Epithelial cell of prostate (primary cell): Measurements from ENCODE around the gene GSTM2.
"Not testable (repeated sequence)": the region's sequence is repeated elsewhere in the genome, so short reads cannot be mapped to it uniquely, and the experiment has no call there.

Experiments
- DNase-seq: peaks from one replicate; pipeline ENCODE4 v3.0.0-alpha.2; 2011; ENCODE audit warnings: low read depth, low spot score
- H3K27ac ChIP-seq: fragments of 450-650 bp; 2 replicates; pipeline ENCODE4 v1.5.1; 2017; ENCODE audit warnings: mild to moderate bottlenecking

Gene GSTM2

GRCh38 chr1:109671067-109671466 lies 3.2 kb downstream of the GSTM2 start:
- DNase-seq: no peak
- H3K27ac ChIP-seq: no peak overlapping the region

GRCh38 chr1:109673861-109674260 lies 6.0 kb downstream of the GSTM2 start:
- not testable (repeated sequence) for H3K27ac ChIP-seq, DNase-seq

- not testable (repeated sequence) for H3K27ac ChIP-seq, DNase-seq
These were observed 9.0 kb downstream of the GSTM2 start for GRCh38 chr1:109676683-109677381.

GRCh38 chr1:109677459-109677858 lies 9.6 kb downstream of the GSTM2 start:
- no peak overlapping the region for H3K27ac ChIP-seq
- no peak for DNase-seq

- not testable (repeated sequence) for H3K27ac ChIP-seq, DNase-seq
These were observed 10.8 kb downstream of the GSTM2 start for GRCh38 chr1:109678637-109679036.

GRCh38 chr1:109684777-109685176 lies 16.9 kb downstream of the GSTM2 start:
- not testable (repeated sequence) for DNase-seq, H3K27ac ChIP-seq

GRCh38 chr1:109685399-109685798 lies 17.5 kb downstream of the GSTM2 start:
- not testable (repeated sequence) for H3K27ac ChIP-seq, DNase-seq

- not testable (repeated sequence) for DNase-seq, H3K27ac ChIP-seq
These were observed 18.0 kb downstream of the GSTM2 start for GRCh38 chr1:109685890-109686289.

- not testable (repeated sequence) for DNase-seq, H3K27ac ChIP-seq
These were observed 19.3 kb downstream of the GSTM2 start for GRCh38 chr1:109687109-109687508.

- no peak for DNase-seq
- no peak within 1 kb of the TSS for H3K27ac ChIP-seq
These were observed 20.0 kb downstream of the GSTM2 start, which contains the start of gene GSTM1 for GRCh38 chr1:109687641-109688499. TSS of gene GSTM1 (plus strand) at chr1:109687817. CDS start at chr1:109687874, 57 bp downstream.

- no peak overlapping the region for H3K27ac ChIP-seq
These were observed 22.1 kb downstream of the GSTM2 start for GRCh38 chr1:109689844-109690405.

GRCh38 chr1:109691759-109692158 lies 23.9 kb downstream of the GSTM2 start:
- no peak for DNase-seq
- no peak overlapping the region for H3K27ac ChIP-seq

More at GRCh38 chr1:109689844-109690405, 22.1 kb downstream of the GSTM2 start:
- no peak for DNase-seq

- H3K27ac ChIP-seq, DNase-seq: not testable (repeated sequence)
These were observed 26.5 kb downstream of the GSTM2 start for GRCh38 chr1:109694400-109694799.

GRCh38 chr1:109695138-109695537 lies 27.3 kb downstream of the GSTM2 start:
- DNase-seq, H3K27ac ChIP-seq: not testable (repeated sequence)

GRCh38 chr1:109697066-109697465 lies 29.2 kb downstream of the GSTM2 start:
- no peak overlapping the region for H3K27ac ChIP-seq
- no peak for DNase-seq

GRCh38 chr1:109697861-109698260 lies 30.0 kb downstream of the GSTM2 start:
- not testable (repeated sequence) for DNase-seq, H3K27ac ChIP-seq

- not testable (repeated sequence) for DNase-seq, H3K27ac ChIP-seq
These were observed 35.1 kb downstream of the GSTM2 start for GRCh38 chr1:109702940-109703339.

- H3K27ac ChIP-seq: no peak overlapping the region
- no peak for DNase-seq
These were observed 36.3 kb downstream of the GSTM2 start for GRCh38 chr1:109704173-109704572.

GRCh38 chr1:109705411-109705810 lies 37.6 kb downstream of the GSTM2 start:
- no peak overlapping the region for H3K27ac ChIP-seq
- no peak for DNase-seq

GRCh38 chr1:109708949-109709348 lies 41.1 kb downstream of the GSTM2 start:
- DNase-seq, H3K27ac ChIP-seq: not testable (repeated sequence)

GRCh38 chr1:109709822-109710221 lies 42.0 kb downstream of the GSTM2 start:
- H3K27ac ChIP-seq, DNase-seq: not testable (repeated sequence)
